ENCODE results near the gene C4A.
"Not testable (repeated sequence)": the region's sequence is repeated elsewhere in the genome, so short reads cannot be mapped to it uniquely, and the experiment has no call there.

C4A gene

GRCh38 chr6:31989363-31989762 is 7.5 kb downstream of the C4A start:
- DNase-seq = not testable (repeated sequence)

GRCh38 chr6:31994421-31994820 is 12.6 kb downstream of the C4A start:
- not testable (repeated sequence) for DNase-seq

GRCh38 chr6:31996385-31996784 is 14.5 kb downstream of the C4A start:
- DNase-seq = not testable (repeated sequence)

- DNase-seq = not testable (repeated sequence)
Observed at GRCh38 chr6:32002546-32003268, 20.9 kb downstream of the C4A start.

- not testable (repeated sequence) for DNase-seq
Observed at GRCh38 chr6:32003301-32003700, 21.4 kb downstream of the C4A start.

GRCh38 chr6:32004393-32004792 is 22.5 kb downstream of the C4A start:
- DNase-seq = not testable (repeated sequence)

GRCh38 chr6:32004864-32005537 is 23.1 kb downstream of the C4A start:
- DNase-seq = not testable (repeated sequence)

- DNase-seq = not testable (repeated sequence)
Observed at GRCh38 chr6:32005538-32005880, 23.7 kb downstream of the C4A start.

- DNase-seq = not testable (repeated sequence)
Observed at GRCh38 chr6:32005991-32006529, 24.2 kb downstream of the C4A start.

- DNase-seq = not testable (repeated sequence)
Observed at GRCh38 chr6:32007086-32007485, 25.2 kb downstream of the C4A start.

- not testable (repeated sequence) for DNase-seq
Observed at GRCh38 chr6:32008037-32008436, 26.2 kb downstream of the C4A start.

GRCh38 chr6:32008616-32009015 is 26.8 kb downstream of the C4A start:
- DNase-seq = not testable (repeated sequence)

- not testable (repeated sequence) for DNase-seq
Observed at GRCh38 chr6:32009537-32009936, 27.7 kb downstream of the C4A start.

GRCh38 chr6:32010856-32011530 is 29.1 kb downstream of the C4A start:
- not testable (repeated sequence) for DNase-seq

GRCh38 chr6:32012941-32013617 is 31.2 kb downstream of the C4A start:
- DNase-seq = not testable (repeated sequence)

GRCh38 chr6:32013738-32014137 is 31.9 kb downstream of the C4A start:
- not testable (repeated sequence) for DNase-seq

- not testable (repeated sequence) for DNase-seq
Observed at GRCh38 chr6:32014547-32014946, 32.7 kb downstream of the C4A start, which contains the start of gene C4B. TSS of gene C4B (plus strand) at chr6:32014795. CDS start at chr6:32014846, 51 bp downstream.

- DNase-seq = not testable (repeated sequence)
Observed at GRCh38 chr6:32022100-32022499, 40.2 kb downstream of the C4A start.

- not testable (repeated sequence) for DNase-seq
Observed at GRCh38 chr6:32028631-32029030, 46.8 kb downstream of the C4A start.

GRCh38 chr6:32029553-32029952 is 47.7 kb downstream of the C4A start:
- DNase-seq = not testable (repeated sequence)

GRCh38 chr6:32035283-32036013 is 53.6 kb downstream of the C4A start:
- DNase-seq = not testable (repeated sequence)

GRCh38 chr6:32037136-32037535 is 55.3 kb downstream of the C4A start:
- not testable (repeated sequence) for DNase-seq

Measured in KG1 (cell line).